Mesenteric fat pad (tissue), 1 donor: ENCODE results near the gene SMYD3. TPM values are rescaled to one million over a fixed set of nuclear protein-coding genes. Genes with fewer than 3 reads are reported as not detected.

ENCODE experiments used
- DNase-seq: peaks from one replicate; pipeline ENCODE4 v3.0.0-alpha.2; 2020; ENCODE audit warnings: low spot score
- total RNA-seq: library from RNA; stranded (reverse); fragmentation: NEBNext Ultra II Directional; extraction: Animal tissue kit (Norgen Biotek cat#: 25700); gene quantifications from one replicate; pipeline ENCODE4 v1.2.1, GENCODE V29; 2021
- donor health status: DM: yes; HTN: yes; CAD: no.

The SMYD3 gene
- total RNA-seq, 1 donor from 2014 or later: 12.4 TPM

DNA sequence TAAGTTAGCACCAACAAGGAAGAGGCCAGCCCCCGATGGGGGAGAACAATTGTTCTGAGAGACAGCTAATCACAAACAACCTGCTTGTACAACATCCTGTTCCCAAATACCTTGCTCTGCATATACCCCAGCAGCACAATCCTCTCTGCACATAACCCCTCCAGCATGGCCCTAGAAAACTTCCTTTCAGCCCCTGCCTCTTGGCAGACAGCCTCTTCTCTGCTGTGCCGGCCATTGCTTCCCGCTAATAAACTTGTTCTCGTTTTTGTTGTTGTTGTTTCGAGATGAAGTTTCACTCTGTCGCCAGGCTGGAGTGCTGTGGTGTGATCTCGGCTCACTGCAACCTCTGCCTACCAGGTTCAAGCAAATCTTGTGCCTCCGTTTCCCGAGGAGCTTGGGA, 392.7 kb downstream of the SMYD3 start:
- DNase-seq: no peak

DNA sequence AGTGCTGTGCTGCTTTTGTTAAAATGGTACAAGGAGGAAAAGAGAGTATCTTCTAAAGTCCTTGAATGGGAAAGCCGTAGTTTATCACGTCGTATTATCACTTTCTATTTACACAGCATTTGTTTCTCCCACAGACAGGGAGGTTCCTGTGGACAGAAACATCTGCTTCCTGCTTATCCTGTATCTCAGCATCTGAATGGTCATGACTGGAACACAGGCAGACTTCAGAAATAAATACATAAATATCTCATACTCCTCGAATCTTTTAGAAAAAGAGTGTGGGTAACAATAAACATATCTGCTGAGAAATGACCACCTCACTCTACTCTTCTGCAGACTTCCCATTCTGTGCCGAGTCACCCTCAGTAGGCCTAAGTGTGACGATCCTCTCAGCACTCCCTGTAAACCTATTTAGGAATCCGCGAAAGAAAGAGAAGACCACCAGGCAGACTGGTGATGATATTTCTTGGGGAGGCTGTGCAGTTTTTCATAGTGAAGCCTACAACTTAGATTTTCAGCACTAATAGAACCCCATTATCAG, 393.5 kb downstream of the SMYD3 start:
- DNase-seq: no peak

DNA sequence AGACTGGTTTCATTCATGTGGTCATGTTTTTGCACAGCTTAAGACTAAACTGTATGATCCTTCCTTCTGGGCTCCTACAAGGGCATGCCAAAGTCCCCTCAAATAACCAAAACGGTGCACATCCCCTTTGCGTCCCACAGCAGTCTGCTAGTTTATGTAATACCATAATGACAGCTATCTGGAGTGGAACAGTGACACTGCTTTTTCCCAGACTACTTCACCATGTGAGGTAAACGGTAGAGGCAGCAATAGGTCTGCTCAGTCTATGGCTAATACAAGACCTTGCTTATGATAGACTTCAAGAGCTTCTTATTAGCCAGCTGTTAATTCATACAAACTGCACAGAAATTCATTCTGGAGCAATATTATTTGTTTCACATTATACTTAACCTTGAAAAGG, 395.5 kb downstream of the SMYD3 start:
- DNase-seq: no peak

DNA sequence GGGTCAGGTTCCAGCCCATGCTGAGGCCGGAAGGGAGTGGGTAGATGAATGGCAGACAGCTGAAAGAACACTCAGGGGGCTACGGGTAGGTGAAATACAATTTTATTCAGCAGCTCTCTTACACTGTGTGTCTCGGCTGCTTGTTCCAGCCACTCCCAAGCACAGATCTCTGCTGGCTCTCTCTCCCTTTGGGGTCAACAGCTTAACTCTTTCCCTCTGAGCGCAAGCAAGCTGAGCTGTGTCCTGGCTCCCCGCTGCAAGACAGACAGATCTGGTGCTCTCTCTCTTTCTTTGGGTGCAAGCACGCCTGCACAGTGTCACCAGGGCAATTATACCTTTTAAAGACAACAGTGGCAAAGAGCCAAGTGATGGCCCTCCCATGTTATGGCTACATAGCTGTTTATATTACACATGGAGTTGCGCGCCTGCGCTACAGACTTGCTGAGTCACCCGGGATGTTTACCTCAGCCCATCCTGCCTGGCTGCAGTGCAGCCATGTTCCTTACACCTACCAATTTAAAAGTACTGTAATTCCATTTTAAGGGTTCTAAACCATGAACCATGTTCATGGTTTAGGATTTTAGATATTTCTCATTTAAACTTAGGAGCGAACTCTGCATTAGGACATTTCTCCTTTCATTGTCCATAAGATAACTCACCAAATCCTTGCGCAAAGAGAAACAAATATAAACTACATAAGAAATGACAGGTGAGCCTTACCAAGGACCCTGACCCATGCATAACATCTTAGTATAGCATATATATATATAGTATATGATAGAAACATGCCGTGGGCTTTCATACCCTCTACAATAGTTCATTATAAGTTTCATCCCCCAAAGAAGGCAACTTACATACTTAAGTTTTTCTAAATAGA, 396.5 kb downstream of the SMYD3 start:
- no peak for DNase-seq

DNA sequence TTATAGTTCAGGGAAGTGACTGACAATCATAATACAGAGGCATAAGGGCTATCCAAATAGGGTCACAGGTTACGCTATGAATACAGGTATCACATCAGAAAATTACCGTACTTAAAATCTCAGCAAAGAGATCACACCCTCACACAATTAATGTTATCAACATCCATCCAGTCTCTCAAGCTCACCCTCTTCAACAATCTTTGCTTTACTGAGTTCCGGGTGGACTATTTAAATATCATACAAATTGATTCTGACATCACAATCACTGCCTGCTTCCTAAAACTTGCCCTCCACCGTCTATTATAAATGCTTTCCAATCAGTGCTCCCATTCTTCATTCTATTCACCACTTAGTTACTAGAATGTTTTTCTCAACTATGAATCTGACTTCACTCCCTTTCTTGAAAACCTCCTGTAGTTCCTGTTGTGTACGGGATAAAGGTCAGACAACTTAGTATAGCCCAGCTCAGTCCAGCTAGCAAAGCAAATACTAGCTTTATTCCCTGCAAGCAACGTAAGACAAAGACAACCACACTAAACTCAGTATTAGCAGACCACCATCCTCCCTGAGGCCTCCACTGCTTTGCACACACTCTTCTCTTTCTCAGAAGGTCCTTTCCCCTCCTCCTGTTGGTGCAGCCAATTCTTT, 398.7 kb downstream of the SMYD3 start:
- DNase-seq: no peak

DNA sequence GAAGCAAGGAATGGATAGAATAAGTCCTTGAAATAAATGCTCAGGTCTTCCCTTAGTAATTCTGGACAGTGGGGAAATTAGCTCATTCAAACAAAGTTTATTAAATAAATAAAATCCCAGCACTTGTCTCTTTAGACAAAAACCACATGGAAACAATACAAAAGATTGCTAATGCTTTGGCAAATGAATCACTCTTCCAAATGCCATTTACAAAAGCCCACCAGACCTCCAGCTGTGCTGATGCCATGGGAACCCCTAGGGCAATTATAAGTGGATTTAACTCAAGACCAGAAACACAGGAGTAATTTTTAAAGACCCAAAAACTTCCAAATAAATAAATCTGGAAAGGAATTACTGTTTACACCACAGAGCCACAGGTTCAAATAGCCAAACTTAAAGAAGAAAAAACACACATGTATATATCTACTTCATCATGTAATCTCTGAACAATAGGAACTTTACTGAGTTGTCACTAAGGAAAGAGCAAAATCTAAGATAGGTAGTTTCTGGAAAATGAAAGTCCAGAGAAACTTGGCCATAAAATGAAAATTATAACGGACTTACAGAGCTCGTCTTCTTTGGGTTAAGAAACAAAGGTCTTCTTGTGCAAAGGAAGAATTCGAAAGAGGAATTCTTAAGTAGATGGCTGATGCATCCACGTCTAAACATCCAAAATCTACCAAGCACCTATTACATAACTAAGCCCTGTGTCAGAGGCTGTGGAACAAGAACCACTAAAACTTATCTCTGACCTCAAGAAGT, 399.4 kb downstream of the SMYD3 start:
- DNase-seq: no peak

DNA sequence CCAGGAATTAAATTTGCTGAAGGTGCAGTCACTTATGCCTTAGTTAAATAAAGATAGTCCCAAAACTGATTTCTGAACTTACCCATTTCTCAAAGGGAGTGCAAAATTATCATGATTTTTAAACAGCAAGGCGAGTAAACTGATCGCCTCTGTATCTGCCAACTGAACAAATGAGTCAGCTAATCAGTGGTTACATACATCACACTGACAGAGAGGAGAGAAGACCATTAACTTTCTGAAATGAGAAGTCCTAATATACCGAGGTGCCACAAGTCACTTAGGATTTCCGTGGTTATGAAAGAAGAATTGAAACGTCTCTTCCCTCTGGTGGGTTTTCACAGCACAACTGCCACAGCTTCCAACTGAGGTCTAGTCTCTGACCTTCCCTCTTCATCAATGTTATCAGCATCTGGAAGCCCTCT, 400.7 kb downstream of the SMYD3 start:
- no peak for DNase-seq

DNA sequence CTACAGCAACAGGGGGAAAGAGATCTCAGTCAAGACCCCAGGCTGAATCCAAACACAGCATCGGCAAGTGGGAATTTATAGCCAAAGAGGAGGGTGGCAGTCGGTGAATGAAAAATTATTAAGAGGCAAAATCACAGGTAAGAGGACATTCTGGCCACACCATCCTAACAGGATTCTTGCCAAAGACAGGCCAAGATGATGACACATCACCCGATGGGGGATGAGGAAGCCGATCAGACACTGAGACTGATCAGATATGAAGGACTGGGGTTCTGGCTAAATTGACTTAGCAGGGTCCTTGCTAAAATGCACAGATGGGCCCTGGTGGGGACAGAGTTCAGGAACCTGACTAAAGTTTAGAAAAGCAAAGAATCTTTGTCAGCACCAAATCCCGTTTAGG, 402.2 kb downstream of the SMYD3 start:
- no peak for DNase-seq

DNA sequence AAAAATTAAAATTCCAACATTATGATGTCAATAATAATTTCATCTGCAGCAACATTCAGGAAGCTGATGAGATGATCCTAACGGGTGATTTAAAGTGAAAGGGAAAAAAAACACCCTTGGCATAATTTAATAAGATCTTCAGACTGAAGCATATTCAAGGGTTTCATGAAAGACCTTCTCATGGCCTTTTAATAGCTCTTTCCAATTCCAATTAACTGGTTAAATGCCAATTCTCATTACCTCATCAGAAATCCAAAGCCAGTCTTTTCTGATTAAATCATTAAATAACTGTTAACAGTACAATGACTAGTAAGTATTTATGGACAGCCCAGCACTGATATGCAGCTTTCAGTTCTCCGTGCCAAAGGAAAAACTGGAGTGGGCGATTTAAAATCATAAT, 407.5 kb downstream of the SMYD3 start:
- no peak for DNase-seq

DNA sequence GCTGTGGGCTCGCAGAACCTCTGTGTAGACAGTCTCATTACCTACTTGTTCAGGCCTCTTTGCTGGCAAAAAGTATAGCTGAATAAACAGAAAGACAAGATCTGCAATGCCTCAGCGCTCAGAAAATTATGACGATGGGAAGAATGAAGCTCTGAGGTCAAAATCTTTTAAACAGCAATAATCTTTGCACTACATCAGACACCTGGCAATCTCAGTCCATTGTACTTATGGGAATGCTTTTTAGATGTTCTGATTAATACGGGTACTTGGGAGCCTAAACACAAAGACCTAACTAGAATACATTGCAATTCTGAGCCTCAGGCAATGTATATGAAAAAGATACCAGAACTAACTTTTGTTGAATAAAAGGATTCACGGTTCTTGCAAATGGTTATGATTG, 410.7 kb downstream of the SMYD3 start:
- no peak for DNase-seq

DNA sequence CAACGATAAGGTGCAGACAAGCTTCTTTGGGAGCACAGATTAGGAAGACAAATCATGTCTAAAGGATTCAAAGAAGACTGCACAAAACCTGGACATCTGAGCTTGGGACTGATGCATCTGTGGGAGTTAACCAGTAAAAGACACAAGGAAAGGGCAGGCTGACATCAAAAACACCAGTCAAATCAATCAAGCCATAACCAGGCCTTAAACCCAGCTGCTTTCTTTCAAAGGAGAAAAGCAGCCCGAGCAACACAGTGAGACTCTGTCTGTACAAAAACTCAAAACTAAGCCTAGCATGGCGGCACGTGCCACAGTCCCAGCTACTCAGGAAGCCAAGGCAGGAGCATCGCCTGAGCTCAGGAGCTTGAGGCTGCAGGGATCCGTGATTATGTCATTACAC, 411.6 kb downstream of the SMYD3 start:
- no peak for DNase-seq

DNA sequence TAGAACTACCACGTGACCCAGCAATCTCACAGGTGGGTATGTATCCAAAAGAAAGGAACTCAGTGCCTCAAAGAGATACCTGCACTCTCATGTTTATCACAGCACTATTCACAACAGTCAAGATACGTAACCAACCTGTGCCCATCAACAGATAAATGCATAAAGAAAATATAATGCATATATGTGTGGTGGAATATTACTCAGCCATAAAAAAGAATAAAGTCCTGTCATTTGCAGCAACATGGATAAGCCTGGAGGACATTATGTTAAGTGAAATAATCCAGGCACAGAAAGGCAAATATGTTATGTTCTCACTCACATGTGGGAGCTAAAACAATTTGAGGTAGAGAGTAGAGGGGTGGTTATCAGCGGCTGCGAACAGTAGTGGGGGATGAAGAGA, 413.8 kb downstream of the SMYD3 start:
- DNase-seq: no peak

DNA sequence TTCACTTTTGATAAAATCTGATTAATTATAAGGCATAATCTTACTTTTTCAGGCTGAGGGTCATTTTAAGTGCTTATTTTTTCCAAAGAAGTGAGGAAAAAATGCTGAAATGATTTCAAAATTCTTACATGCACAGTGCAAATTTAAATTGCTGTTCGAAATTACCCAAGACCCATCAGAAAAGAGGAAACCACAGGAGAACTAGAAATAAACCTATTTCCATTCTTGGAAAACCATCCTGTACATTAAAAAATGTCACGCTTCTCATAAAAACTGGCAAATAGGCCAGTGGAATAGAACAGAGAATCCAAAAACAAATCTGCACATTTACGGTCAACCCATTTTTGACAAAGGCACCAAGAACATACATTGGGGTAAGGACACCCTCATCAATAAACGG, 414.9 kb downstream of the SMYD3 start:
- no peak for DNase-seq

DNA sequence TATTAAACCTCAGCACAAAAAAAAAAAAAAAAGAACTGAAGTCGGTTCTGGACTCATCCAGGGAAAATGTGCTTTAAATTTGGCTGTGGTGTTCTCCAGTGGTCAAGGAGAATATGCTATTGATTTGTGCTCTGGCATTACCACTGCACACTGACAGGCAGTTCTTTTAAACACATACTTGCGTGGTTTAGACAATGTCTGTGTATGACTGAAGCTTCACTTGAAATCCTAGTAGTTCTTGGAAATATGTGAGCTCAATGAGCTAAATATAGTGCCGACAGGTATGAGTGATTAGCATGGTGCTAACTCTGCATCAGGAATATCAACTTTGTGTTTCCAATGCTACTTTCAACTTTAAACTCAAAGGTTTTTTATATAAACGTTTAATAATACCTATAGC, 415.6 kb downstream of the SMYD3 start:
- no peak for DNase-seq

DNA sequence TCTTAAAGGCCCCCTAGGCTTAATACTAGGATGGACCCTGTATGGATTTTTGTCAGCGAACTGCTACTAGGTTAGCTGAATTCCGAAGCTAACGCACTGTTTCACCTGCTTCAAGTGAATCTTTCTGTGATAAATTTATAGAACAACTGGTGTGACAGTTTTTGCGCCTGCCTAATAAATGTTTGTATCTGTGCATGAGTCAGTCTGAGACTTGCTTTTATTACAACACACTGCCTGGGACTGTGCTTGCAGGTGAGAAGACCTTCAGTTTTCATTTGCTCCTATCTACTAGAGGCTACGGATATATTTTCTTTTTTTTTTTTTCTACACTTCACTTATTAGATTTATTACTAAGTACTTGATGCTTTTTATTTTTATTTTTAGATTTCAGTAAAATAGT, 420.9 kb downstream of the SMYD3 start:
- DNase-seq: no peak

DNA sequence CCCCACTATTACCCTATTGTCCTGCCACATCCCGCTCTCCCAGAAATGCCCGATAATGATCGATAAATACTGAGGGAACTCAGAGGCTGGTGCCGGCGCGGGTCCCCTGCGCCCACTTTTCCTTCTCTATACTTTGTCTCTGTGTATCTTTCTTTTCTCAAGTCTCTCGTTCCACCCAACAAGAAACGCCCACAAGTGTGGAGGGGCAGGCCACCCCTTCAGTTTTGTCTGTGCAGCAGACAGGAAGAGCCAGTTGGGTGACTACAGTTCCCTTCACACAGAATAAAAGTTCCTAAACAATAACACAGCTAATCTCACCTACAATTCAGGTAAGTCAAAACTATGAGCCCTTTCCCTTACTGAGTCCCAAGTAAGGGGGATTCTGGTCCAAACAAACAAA, 423.7 kb downstream of the SMYD3 start:
- no peak for DNase-seq

DNA sequence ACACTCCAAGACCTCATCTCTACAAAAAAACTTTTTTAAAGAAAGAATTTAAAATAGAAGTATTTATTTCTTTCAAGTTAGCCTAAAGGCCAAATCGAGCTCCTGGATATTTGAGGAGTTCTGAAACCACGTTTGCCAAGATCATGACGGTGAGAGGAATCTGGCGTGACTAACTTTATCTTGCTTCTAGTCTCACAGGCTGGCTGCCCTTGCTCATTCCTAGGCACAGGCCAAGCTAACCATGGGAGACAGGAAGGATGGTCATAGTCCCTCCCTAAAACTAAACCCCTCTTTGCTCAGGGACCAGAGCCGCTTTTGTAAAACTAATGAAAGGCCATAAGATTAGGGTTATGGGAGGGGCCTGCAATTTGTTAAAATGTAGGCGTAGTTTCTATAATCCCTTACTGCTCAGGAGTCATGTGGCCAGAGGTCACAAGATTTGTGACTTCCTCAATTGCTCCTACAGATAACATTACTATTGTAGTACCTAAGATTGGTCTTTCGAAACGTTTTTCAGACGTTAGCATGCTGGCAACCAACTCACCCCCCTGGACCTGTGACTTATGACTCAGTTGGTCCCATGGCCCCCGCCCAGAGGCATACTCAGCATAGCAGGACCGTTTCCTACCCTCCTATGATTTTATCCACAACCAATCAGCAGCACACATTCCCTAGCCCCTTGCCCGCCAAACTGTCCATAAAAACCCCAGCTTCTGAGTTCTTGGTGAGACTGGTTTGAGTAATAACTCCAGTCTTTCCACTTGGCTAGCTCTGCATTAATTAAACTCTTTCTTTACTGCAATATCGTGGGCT, 425.0 kb downstream of the SMYD3 start:
- DNase-seq: no peak

DNA sequence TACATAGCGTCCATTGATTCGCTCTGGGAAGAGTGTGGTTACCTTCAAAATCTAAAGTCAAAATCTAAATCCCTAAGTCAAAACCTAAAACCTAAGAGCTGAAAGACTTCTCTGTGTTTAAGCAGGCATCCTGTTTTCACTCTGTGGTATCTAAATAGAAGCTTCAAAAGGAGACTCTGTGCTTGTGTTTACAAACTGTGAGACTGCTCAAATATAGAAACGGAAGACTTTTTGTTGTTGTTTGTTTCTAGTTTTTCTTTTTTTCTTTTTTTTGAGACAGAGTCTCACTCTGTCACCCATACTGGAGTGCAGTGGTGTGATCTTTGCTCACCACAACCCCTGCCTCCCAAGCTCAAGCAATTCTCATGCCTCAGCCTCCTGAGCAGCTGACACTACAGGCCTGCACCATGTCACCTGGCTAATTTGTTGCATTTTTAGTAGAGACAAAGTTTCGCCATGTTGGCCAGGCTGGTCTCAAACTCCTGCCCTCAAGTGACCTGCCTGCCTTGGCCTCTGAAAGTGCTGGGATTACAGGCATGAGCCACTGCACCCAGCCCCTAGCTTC, 425.9 kb downstream of the SMYD3 start:
- no peak for DNase-seq

DNA sequence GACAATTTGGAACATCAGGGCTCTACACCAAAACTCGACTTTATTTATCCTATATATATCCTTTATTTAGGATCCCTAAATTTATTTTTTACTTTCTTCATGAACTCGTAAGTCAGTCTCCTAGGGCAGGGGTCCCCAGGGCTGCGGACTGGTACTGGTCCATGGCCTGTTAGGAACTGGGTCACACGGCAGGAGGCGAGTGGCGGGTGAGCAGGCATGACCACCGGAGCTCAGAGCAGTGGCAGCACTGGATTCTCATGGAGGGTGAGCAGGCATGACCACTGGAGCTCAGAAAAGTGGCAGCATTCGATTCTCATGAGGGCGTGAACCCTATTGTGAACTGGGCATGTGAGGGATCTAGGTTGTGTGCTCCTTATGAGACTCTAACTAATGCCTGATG, 427.0 kb downstream of the SMYD3 start:
- DNase-seq: no peak

DNA sequence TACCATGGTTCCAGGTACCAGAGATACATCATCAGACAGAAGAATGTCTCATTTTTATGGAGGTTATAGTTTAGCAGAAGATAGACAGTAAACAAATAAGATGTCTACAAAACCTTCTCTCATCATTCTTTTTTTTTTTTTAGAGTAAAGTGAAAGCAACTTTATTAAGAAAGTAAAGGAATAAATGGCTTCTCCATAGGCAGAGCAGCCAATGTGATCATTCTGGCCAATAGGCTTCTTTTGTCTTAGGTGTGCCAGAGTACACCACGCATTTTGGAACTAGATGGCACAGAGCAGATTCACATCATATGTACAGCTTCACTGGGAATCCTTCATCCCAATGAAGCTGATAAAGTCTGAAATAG, 428.2 kb downstream of the SMYD3 start:
- DNase-seq: no peak
